OCI-LY3 (cell line): ENCODE results near the gene SLC12A5.

Source experiments
- H2AFZ ChIP-seq: fragments of 200-600, 300-600 bp; shearing (Covaris generic); 2 replicates; pipeline ENCODE4 v1.6.0; 2014; ENCODE audit warnings: antibody characterized with exemption, low read depth, low read length
- H3K27ac ChIP-seq: fragments of 200-600, 300-600 bp; sonication (generic); 2 replicates; pipeline ENCODE4 v1.5.1; 2014; ENCODE audit warnings: mild to moderate bottlenecking, low read length, moderate library complexity, mixed read lengths
- H3K27me3 ChIP-seq: fragments of 200-600, 300-600 bp; sonication (generic); 2 replicates; pipeline ENCODE4 v1.6.1; 2014; ENCODE audit warnings: low read depth, low read length, mixed read lengths
- H3K36me3 ChIP-seq: fragments of 200-600, 300-600 bp; sonication (generic); replicated peaks from 2 replicates; pipeline ENCODE3; 2014; ENCODE audit warnings: low read depth, low read length, mixed read lengths
- H3K4me1 ChIP-seq: fragments of 300-600, 200-600 bp; sonication (generic); 2 replicates; pipeline ENCODE4 v1.6.1; 2014; ENCODE audit warnings: low read length, mixed read lengths
- H3K4me2 ChIP-seq: fragments of 200-600, 300-600 bp; sonication (generic); 2 replicates; pipeline ENCODE4 v1.6.1; 2014; ENCODE audit warnings: low read length, mixed read lengths
- H3K4me3 ChIP-seq: fragments of 300-600, 200-600 bp; sonication (generic); 2 replicates; pipeline ENCODE4 v1.5.1; 2014; ENCODE audit warnings: antibody characterized with exemption, mild to moderate bottlenecking, low read length, moderate library complexity
- H3K79me2 ChIP-seq: fragments of 300-600, 200-600 bp; shearing (Covaris generic); 2 replicates; pipeline ENCODE4 v1.6.1; 2014; ENCODE audit warnings: mild to moderate bottlenecking, low read length, mixed read lengths
- H3K9ac ChIP-seq: fragments of 300-600, 200-600 bp; shearing (Covaris generic); 2 replicates; pipeline ENCODE4 v1.6.0; 2014; ENCODE audit warnings: mild to moderate bottlenecking, low read length, moderate library complexity
- H3K9me3 ChIP-seq: fragments of 200-600, 300-600 bp; shearing (Covaris generic); 2 replicates; pipeline ENCODE4 v1.6.1; 2014; ENCODE audit warnings: low read length, mixed read lengths; ENCODE audit not compliant: insufficient read depth
- H4K20me1 ChIP-seq: fragments of 200-600, 300-600 bp; sonication (generic); 2 replicates; pipeline ENCODE4 v1.6.1; 2016; ENCODE audit warnings: low read length, mixed read lengths; ENCODE audit not compliant: insufficient read depth
- EZH2phosphoT487 ChIP-seq: fragments of 200-600 bp; shearing (Covaris generic); IDR thresholded peaks from 2 replicates; pipeline ENCODE4 v1.6.1; 2018; ENCODE audit warnings: antibody characterized with exemption, mixed run types, low read depth
- TF ChIP-seq, protein P1 (sequence below): fragments of 200-600, 300-600 bp; sonication (generic); IDR thresholded peaks from 2 replicates; pipeline ENCODE4 v1.5.1; 2014; ENCODE audit warnings: antibody characterized with exemption, low read length, low read depth

Gene SLC12A5

DNA sequence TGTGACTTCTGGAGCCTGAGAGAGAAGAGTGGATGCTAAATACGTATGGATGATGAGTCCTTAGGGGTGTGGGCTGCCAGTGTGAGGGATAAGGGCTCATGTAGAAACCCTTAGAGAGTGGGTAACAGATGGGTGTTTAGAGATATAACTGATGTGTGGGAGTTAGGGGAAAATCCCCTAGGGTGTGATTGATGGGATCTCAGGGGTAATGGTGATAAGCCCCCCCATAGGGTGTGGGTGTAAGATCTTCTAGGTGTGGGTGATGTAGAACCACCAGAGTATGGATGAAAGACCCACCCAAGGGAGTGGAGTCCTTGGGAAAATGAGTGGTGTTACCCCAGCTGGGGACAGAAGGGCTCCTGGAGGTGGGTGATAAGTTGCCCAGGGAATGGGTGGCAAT lies 26.3 kb downstream of the SLC12A5 start:
- Histone ChIP-seq H2AFZ (no peak overlapping the region), H3K4me3 (no peak overlapping the region), H3K27ac (no peak overlapping the region), H3K79me2 (no peaks in the 10 kb centered on the region), H3K36me3 (peaks cover 3% of the 10 kb centered on the region), H3K27me3 (no peaks in the 10 kb centered on the region), H3K4me2 (no peak overlapping the region), H3K4me1 (peaks cover 2% of the 10 kb centered on the region), H3K9ac (no peak overlapping the region), H4K20me1 (peaks cover 36% of the 10 kb centered on the region), H3K9me3 (no peaks in the 10 kb centered on the region)
- TF ChIP-seq, protein P1, sequence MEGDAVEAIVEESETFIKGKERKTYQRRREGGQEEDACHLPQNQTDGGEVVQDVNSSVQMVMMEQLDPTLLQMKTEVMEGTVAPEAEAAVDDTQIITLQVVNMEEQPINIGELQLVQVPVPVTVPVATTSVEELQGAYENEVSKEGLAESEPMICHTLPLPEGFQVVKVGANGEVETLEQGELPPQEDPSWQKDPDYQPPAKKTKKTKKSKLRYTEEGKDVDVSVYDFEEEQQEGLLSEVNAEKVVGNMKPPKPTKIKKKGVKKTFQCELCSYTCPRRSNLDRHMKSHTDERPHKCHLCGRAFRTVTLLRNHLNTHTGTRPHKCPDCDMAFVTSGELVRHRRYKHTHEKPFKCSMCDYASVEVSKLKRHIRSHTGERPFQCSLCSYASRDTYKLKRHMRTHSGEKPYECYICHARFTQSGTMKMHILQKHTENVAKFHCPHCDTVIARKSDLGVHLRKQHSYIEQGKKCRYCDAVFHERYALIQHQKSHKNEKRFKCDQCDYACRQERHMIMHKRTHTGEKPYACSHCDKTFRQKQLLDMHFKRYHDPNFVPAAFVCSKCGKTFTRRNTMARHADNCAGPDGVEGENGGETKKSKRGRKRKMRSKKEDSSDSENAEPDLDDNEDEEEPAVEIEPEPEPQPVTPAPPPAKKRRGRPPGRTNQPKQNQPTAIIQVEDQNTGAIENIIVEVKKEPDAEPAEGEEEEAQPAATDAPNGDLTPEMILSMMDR, result no peak
- no peak for TF ChIP-seq EZH2phosphoT487

DNA sequence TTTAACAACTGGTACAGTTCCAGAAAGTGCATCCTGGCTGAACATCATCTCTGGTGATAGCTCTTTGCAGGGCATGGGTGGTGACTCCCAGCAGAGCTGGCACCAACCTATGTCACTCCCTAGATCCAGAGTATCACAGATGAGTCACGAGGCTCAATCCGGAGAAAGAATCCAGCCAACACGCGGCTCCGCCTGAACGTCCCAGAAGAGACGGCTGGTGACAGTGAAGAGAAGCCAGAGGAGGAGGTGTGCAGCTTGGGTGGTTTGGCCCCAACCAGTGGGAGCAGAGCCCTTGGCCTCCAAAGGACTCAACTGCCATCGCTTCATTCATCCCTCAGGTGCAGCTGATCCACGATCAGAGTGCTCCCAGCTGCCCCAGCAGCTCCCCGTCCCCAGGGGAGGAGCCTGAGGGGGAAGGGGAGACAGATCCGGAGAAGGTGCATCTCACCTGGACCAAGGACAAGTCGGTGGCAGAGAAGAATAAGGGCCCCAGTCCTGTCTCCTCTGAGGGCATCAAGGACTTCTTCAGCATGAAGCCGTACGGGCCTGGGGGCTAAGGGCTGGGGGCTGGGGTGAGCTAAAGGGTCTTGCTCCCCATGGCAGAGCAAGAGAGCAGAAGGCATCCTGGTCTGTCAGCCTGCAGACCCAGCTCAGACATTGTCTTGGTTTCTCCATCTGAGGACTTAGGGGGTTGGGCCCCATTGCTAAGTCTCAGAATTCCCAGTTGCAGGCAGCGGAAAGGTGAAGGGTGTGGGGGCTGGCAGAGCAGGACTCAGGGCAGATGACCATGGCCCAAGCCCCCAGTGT lies 27.2 kb downstream of the SLC12A5 start:
- H3K27me3 ChIP-seq, result no peaks in the 10 kb centered on the region

DNA sequence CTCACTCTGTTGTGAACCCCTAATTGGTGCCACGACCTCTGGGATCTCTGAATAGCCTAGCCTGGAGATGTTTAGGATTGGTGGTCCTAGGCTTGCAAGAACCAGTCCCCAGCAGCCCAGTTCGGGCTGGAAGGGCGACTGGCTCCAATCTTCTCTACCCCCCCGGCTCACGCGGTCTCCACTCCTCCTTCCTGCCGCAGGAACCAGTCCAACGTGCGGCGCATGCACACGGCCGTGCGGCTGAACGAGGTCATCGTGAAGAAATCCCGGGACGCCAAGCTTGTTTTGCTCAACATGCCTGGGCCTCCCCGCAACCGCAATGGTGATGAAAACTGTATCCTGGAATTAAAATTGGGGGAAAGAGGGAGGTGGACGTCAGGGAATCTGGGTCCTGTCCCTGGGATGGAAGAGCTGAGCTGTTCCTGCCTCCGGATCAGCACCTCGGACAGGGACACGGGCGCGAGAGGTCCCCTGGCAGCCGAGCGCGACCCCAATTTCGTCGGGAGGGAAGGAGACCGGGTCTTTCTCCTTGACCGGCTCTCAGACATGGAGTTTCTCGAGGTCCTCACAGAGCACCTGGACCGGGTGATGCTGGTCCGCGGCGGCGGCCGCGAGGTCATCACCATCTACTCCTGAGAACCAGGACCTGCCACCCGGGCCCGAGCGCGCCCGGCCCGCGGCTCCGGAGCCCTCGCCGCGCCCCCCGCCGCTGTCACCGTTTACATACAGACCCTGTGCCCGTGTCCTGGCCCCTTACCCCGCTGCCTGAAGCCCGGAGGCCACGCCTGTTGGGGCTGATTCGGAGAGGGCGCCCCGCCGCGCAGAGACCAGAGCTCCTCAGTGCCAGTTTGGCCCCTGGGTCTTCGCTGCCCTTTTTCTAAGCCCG lies 28.2 kb downstream of the SLC12A5 start:
- no peak overlapping the region for H3K4me3 ChIP-seq

More for the DNA sequence above, 27.2 kb downstream of the SLC12A5 start:
- no peak overlapping the region for H3K27ac ChIP-seq
- no peak overlapping the region for H3K4me2 ChIP-seq
- TF ChIP-seq, protein P1, result no peak
- no peak for TF ChIP-seq EZH2phosphoT487
- no peaks in the 10 kb centered on the region for H3K9me3 ChIP-seq
- peaks cover 11% of the 10 kb centered on the region for H3K36me3 ChIP-seq
- peaks cover 3% of the 10 kb centered on the region; the same call in 1 of the 2 replicates for H3K79me2 ChIP-seq
- H3K4me1 ChIP-seq, result peaks cover 11% of the 10 kb centered on the region
- no peak overlapping the region for H3K9ac ChIP-seq
- H3K4me3 ChIP-seq, result no peak overlapping the region
- H4K20me1 ChIP-seq, result peaks cover 46% of the 10 kb centered on the region
- H2AFZ ChIP-seq, result no peak overlapping the region

More for the DNA sequence above, 28.2 kb downstream of the SLC12A5 start:
- Histone ChIP-seq H3K79me2 (peaks cover 7% of the 10 kb centered on the region; the same call in 1 of the 2 replicates), H3K9ac (no peak overlapping the region), H3K36me3 (peaks cover 21% of the 10 kb centered on the region), H3K9me3 (no peaks in the 10 kb centered on the region), H3K27me3 (no peaks in the 10 kb centered on the region), H3K4me2 (no peak overlapping the region), H3K4me1 (peaks cover 21% of the 10 kb centered on the region), H4K20me1 (peaks cover 55% of the 10 kb centered on the region), H3K27ac (no peak overlapping the region), H2AFZ (no peak overlapping the region)
- no peak for TF ChIP-seq EZH2phosphoT487
- TF ChIP-seq, protein P1, result no peak
